Skeletal muscle tissue (tissue), 4 donors: ENCODE data around the gene AGTPBP1. TPM values are rescaled to one million over a fixed set of nuclear protein-coding genes. Genes with fewer than 3 reads are reported as not detected.
A peak's percentile ranks its signal among the peaks of the same experiment; 100 is the strongest.
"Not testable (repeated sequence)": the region's sequence is repeated elsewhere in the genome, so short reads cannot be mapped to it uniquely, and the experiment has no call there.

Experiments
- H3K27ac ChIP-seq: one replicate; pipeline ENCODE4 v1.7.0; 2013; ENCODE audit warnings: mild to moderate bottlenecking, low read depth, low read length, inconsistent platforms
- H3K27me3 ChIP-seq, 3 donors: one replicate each; pipeline ENCODE4 v1.7.0; 2013; ENCODE audit warnings: low read length in 3 of 3; ENCODE audit not compliant: control insufficient read depth in 3 of 3, insufficient read depth in 3 of 3
- H3K36me3 ChIP-seq, 3 donors: one replicate each; pipeline ENCODE4 v1.7.0; 2013; ENCODE audit warnings: low read length in 3 of 3; ENCODE audit not compliant: control insufficient read depth in 3 of 3, insufficient read depth in 3 of 3
- H3K4me1 ChIP-seq, 3 donors: one replicate each; pipeline ENCODE4 v1.7.0; 2013; ENCODE audit warnings: low read length in 3 of 3, mild to moderate bottlenecking in 3 of 3; ENCODE audit not compliant: control insufficient read depth in 3 of 3, insufficient read depth in 3 of 3
- H3K4me3 ChIP-seq, 3 donors: one replicate each; pipeline ENCODE4 v1.7.0; 2013; ENCODE audit warnings: low read length in 3 of 3
- H3K9ac ChIP-seq, 3 donors: one replicate each; pipeline ENCODE4 v1.7.0; 2013; ENCODE audit warnings: low read length in 3 of 3, mild to moderate bottlenecking in 3 of 3, moderate library complexity in 2 of 3, low read depth in 1 of 3
- H3K9me3 ChIP-seq, 3 donors: one replicate each; pipeline ENCODE4 v1.7.0; 2013; ENCODE audit warnings: low read length in 3 of 3; ENCODE audit not compliant: control insufficient read depth in 3 of 3
- total RNA-seq: library from RNA; depleted of rRNA; stranded (reverse); fragments of >200 nt; gene quantifications from one replicate; pipeline ENCODE4 v1.2.3, GENCODE V29; 2014
- donor health status: Osteomylitis.

The AGTPBP1 gene
- total RNA-seq, 1 donor from 2014 or later = 37.6 TPM

DNA sequence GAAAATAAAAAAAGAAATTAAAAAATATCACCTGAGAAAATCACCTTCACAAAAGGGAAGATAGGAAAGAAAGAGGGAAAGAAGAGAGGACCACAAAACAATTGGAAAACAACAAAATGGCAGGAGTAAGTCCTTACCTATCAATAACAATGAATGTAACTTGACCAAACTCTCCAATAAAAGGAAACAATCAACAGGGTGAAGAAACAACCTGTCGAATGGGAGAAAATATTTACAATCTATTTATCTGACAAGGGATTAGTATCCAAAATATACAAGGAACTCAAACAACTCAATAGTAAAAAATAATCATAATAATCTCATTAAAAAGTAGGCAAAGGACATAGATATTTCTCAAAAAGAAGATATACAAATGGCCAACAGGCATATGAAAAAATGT is 135.8 kb downstream of the AGTPBP1 start:
- Histone ChIP-seq H3K9ac (no peak overlapping the region), H3K9me3 (no peaks in the 10 kb centered on the region), H3K36me3 (peaks cover 0 to 3% (median 0%) of the 10 kb centered on the region in 3 donors), H3K27ac (no peak overlapping the region), H3K4me3 (no peak overlapping the region), H3K4me1 (peaks cover 5 to 8% (median 8%) of the 10 kb centered on the region in 3 donors), H3K27me3 (no peaks in the 10 kb centered on the region)

GRCh38 chr9:85603936-85604335 is 137.8 kb downstream of the AGTPBP1 start:
- Histone ChIP-seq H3K27me3 (no peaks in the 10 kb centered on the region), H3K27ac (no peak overlapping the region), H3K9me3 (no peaks in the 10 kb centered on the region), H3K36me3 (peaks cover 0 to 3% (median 0%) of the 10 kb centered on the region in 3 donors), H3K9ac (no peak overlapping the region), H3K4me1 (peaks cover 6 to 13% (median 11%) of the 10 kb centered on the region in 3 donors), H3K4me3 (no peak overlapping the region)

DNA sequence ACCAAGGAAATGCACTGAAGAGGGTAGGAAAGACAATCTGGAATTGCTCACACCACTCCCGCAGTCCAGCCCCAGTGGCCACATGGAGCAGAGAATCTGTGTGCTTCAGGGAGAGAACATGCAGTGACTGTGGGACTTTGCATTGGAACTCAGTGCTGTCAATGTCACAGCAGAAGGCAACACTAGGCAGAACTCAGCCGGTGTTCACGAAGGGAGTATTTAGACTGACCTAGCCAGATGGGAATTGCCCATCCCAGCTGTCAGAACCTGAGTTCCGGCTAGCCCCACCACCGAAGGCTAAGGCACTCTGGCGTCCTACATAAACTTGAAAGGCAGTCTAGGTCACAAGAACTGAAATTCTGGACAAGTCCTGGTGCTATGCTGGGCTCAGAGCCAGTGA is 139.0 kb downstream of the AGTPBP1 start:
- H3K27ac ChIP-seq = no peak overlapping the region
- no peaks in the 10 kb centered on the region for H3K9me3 ChIP-seq
- no peaks in the 10 kb centered on the region for H3K27me3 ChIP-seq

DNA sequence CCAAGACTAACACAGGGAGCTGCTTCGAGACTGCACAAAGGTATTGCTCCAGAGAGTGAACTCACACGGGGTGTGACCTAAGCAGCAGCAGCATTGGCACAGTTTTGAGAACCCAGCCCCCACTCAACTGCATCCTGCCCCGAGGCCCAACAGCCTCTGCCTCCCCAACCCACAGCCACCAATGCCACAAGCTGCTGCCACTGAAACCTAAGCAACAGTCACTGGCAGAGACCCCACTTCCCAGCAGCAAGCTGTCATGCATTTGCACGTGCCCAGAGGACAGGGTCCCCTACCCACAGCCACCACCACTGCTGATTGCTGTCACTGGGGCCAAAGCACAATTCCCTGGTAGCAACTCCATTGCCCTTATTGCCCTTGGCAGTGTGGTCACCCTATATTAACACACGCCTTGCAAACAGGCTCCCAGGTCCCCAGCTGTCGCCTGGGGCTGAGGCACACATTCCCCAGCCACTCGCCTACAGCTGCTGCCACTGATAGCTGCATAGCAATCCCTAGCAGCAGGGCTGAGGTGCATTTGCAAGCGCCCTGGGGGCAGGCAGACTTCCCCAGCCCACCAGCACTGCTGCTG is 141.0 kb downstream of the AGTPBP1 start:
- Histone ChIP-seq H3K9me3 (no peaks in the 10 kb centered on the region), H3K36me3 (peaks cover 0 to 3% (median 0%) of the 10 kb centered on the region in 3 donors), H3K9ac (peak overlapping the region in 1 of 3 donors; percentile 16), H3K27me3 (no peaks in the 10 kb centered on the region), H3K27ac (no peak overlapping the region), H3K4me3 (no peak overlapping the region), H3K4me1 (peaks cover 6 to 13% (median 11%) of the 10 kb centered on the region in 3 donors)

More for the DNA sequence above, 139.0 kb downstream of the AGTPBP1 start:
- no peak overlapping the region for H3K9ac ChIP-seq
- peaks cover 6 to 13% (median 11%) of the 10 kb centered on the region in 3 donors for H3K4me1 ChIP-seq
- no peak overlapping the region for H3K4me3 ChIP-seq
- H3K36me3 ChIP-seq = peaks cover 0 to 3% (median 0%) of the 10 kb centered on the region in 3 donors

DNA sequence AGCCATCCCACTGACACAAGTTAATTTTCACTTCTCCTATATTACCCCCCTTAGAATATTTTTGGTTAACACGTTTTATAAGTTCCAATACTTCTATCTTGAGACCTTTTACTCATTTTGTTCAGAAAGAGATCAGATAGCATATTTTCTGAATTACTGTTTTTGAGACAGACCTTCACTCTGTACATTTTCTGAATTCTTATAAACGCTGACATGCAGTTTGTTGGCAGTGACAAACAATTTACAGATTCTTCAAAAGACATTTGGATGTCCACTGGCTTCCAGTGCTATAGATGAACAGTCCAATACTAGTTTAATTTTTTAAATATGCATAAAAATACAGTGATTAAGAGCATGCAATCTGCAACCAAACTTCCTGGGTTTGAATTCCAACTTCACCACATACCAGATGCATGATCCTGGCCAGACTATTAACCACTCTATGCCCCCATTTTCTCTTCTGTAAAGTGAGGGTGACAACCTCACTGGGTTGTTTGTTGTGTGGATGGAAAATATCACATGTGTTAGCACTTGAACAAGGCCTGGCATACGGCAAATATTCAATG is 142.1 kb downstream of the AGTPBP1 start:
- Histone ChIP-seq H3K36me3 (peaks cover 0 to 3% (median 0%) of the 10 kb centered on the region in 3 donors), H3K27me3 (no peaks in the 10 kb centered on the region), H3K9me3 (no peaks in the 10 kb centered on the region)

DNA sequence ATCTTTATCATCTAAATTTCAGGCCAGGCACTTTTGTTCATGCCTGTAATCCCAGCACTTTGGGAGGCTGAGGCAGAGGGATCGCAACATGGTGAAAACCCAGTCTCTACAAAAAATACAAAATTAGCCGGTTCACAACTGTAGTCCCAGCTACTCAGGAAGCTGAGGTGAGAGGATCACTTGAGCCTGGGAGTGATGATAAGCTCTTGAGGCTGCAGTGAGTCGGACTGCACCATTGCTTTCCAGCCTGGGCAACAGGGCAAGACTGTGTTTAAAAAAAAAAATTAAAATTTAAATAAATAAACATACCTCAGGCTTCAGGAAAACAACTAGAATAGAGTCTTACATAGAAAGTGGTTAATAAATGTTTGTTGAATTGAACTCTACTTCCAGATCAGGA is 147.4 kb downstream of the AGTPBP1 start:
- H3K9me3 ChIP-seq = no peaks in the 10 kb centered on the region

More for the DNA sequence above, 142.1 kb downstream of the AGTPBP1 start:
- no peak overlapping the region for H3K4me3 ChIP-seq
- peaks cover 6 to 13% (median 11%) of the 10 kb centered on the region in 3 donors for H3K4me1 ChIP-seq
- H3K27ac ChIP-seq = no peak overlapping the region
- H3K9ac ChIP-seq = no peak overlapping the region

GRCh38 chr9:85586684-85587083 is 155.1 kb downstream of the AGTPBP1 start:
- H3K27ac ChIP-seq = no peak overlapping the region
- H3K36me3 ChIP-seq = no peaks in the 10 kb centered on the region
- H3K27me3 ChIP-seq = no peaks in the 10 kb centered on the region
- no peak overlapping the region for H3K9ac ChIP-seq
- no peak overlapping the region for H3K4me3 ChIP-seq
- peaks cover 0 to 3% (median 0%) of the 10 kb centered on the region in 3 donors for H3K4me1 ChIP-seq
- H3K9me3 ChIP-seq = no peaks in the 10 kb centered on the region

More for the DNA sequence above, 147.4 kb downstream of the AGTPBP1 start:
- no peak overlapping the region for H3K27ac ChIP-seq
- H3K36me3 ChIP-seq = no peaks in the 10 kb centered on the region
- H3K4me1 ChIP-seq = peaks cover 0 to under 1% (median 0%) of the 10 kb centered on the region in 3 donors
- no peaks in the 10 kb centered on the region for H3K27me3 ChIP-seq
- H3K4me3 ChIP-seq = no peak overlapping the region
- no peak overlapping the region for H3K9ac ChIP-seq

GRCh38 chr9:85577353-85577952 is 164.3 kb downstream of the AGTPBP1 start:
- Histone ChIP-seq H3K27me3 (no peaks in the 10 kb centered on the region), H3K27ac (no peak overlapping the region), H3K4me1 (no peaks in the 10 kb centered on the region), H3K4me3 (no peak overlapping the region), H3K36me3 (no peaks in the 10 kb centered on the region), H3K9me3 (no peaks in the 10 kb centered on the region), H3K9ac (no peak overlapping the region)

- H3K27ac ChIP-seq = no peak overlapping the region
- H3K27me3 ChIP-seq = no peaks in the 10 kb centered on the region
- H3K4me3 ChIP-seq = no peak overlapping the region
- no peaks in the 10 kb centered on the region for H3K36me3 ChIP-seq
- no peak overlapping the region for H3K9ac ChIP-seq
- no peaks in the 10 kb centered on the region for H3K4me1 ChIP-seq
- no peaks in the 10 kb centered on the region for H3K9me3 ChIP-seq
These were observed 165.9 kb downstream of the AGTPBP1 start for GRCh38 chr9:85575868-85576267.

DNA sequence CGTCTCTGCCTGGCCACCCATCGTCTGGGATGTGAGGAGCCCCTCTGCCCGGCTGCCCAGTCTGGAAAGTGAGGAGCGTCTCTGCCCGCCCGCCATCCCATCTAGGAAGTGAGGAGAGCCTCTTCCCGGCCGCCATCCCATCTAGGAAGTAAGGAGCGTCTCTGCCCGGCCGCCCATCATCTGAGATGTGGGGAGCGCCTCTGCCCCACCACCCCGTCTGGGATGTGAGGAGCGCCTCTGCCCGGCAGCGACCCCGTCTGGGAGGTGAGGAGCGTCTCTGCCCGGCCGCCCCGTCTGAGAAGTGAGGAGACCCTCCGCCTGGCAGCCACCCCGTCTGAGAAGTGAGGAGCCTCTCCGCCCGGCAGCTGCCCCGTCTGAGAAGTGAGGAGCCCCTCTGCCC is 168.2 kb downstream of the AGTPBP1 start:
- H3K27ac ChIP-seq, H3K9me3 ChIP-seq, H3K36me3 ChIP-seq, H3K4me3 ChIP-seq, H3K9ac ChIP-seq, H3K4me1 ChIP-seq, H3K27me3 ChIP-seq: not testable (repeated sequence)
